ENCODE results near the gene CCDC85A. TPM values are rescaled to one million over a fixed set of nuclear protein-coding genes. Genes with fewer than 3 reads are reported as not detected.

CCDC85A gene
- total RNA-seq, 2 donors from 2014 or later = 0.18 to 0.86 TPM

DNA sequence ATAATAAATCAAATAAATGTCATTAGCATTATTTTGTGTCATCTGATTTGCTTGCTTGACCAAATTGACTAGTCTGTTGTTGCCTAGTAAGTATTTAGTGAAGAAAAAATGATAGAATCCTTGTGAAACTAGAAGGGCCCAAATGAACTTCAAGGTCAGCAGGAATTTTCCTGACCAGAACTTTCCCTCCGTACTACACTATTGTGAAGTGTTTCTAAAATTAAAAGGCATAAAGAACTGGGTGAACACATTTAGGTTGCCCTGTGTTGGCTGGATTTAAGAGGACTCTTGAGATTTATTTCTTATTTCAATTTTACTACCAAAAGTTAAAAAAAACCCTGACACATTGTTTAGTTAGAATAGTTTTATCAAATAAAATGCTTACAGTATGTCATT, 142.6 kb downstream of the CCDC85A start:
- Mint-ChIP-seq H3K4me3 (no peak overlapping the region), H3K4me1 (peaks cover 45% of the 10 kb centered on the region), H3K27me3 (ENCODE audit: insufficient read depth) (no peaks in the 10 kb centered on the region), H3K36me3 (ENCODE audit: low read depth) (no peaks in the 10 kb centered on the region), H3K27ac (no peak overlapping the region), H3K9me3 (peaks cover 9% of the 10 kb centered on the region)
- Histone ChIP-seq H3K36me3 (ENCODE audit: control insufficient read depth, insufficient read depth, low read length) (no peaks in the 10 kb centered on the region), H3K9me3 (ENCODE audit: control insufficient read depth, low read length) (no peaks in the 10 kb centered on the region), H3K9ac (ENCODE audit: extremely low read depth, low read length, poor library complexity, severe bottlenecking) (no peak overlapping the region), H3K27me3 (ENCODE audit: control insufficient read depth, insufficient read depth, low read length, poor library complexity, severe bottlenecking) (no peaks in the 10 kb centered on the region), H3K4me1 (ENCODE audit: control insufficient read depth, insufficient read depth, low read length) (no peaks in the 10 kb centered on the region), H3K4me3 (ENCODE audit: low read length) (no peak overlapping the region), H3K27ac (ENCODE audit: low read depth, low read length) (no peak overlapping the region)
- 100% methylated on average over 1 of the region's 1 CpG; no CpG with 5 or more reads in 1 of the 2 experiments for WGBS, 2 experiments (ENCODE audit: insufficient coverage in 1 of 2, insufficient read length in 1 of 2)
- DNase-seq = no peak
- TF ChIP-seq, protein P1, sequence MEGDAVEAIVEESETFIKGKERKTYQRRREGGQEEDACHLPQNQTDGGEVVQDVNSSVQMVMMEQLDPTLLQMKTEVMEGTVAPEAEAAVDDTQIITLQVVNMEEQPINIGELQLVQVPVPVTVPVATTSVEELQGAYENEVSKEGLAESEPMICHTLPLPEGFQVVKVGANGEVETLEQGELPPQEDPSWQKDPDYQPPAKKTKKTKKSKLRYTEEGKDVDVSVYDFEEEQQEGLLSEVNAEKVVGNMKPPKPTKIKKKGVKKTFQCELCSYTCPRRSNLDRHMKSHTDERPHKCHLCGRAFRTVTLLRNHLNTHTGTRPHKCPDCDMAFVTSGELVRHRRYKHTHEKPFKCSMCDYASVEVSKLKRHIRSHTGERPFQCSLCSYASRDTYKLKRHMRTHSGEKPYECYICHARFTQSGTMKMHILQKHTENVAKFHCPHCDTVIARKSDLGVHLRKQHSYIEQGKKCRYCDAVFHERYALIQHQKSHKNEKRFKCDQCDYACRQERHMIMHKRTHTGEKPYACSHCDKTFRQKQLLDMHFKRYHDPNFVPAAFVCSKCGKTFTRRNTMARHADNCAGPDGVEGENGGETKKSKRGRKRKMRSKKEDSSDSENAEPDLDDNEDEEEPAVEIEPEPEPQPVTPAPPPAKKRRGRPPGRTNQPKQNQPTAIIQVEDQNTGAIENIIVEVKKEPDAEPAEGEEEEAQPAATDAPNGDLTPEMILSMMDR (conservative IDR thresholded peaks at IDR 0.05) = no peak

DNA sequence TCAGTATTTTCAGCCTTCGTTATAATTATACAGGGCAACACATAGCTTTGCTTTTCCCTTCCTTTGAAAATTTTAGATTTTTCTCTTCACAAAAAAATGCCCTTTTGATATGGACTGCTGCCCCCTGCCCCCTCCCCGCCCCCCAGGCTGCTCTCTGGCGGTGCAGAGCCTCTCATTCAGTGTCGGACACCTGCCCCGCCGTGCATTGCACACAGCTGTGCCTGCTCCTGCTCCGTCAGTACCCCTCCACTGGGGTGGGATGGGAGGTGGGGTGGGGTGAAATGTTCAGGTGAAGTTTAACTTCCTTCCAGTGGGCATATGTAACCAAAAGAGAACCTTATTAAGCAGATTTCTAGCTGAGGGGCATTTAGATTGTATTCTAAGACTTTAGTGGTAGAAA, 148.0 kb downstream of the CCDC85A start:
- no peaks in the 10 kb centered on the region for H3K4me1 ChIP-seq (ENCODE audit: control insufficient read depth, insufficient read depth, low read length)
- no peaks in the 10 kb centered on the region for H3K27me3 Mint-ChIP-seq (ENCODE audit: insufficient read depth)
- H3K36me3 ChIP-seq (ENCODE audit: control insufficient read depth, insufficient read depth, low read length) = no peaks in the 10 kb centered on the region
- H3K4me3 Mint-ChIP-seq = no peak overlapping the region
- H3K9ac ChIP-seq (ENCODE audit: extremely low read depth, low read length, poor library complexity, severe bottlenecking) = no peak overlapping the region
- H3K4me1 Mint-ChIP-seq = peaks cover 18% of the 10 kb centered on the region
- no peak overlapping the region for H3K4me3 ChIP-seq (ENCODE audit: low read length)
- H3K27ac ChIP-seq (ENCODE audit: low read depth, low read length) = no peak overlapping the region
- DNase-seq = no peak
- H3K9me3 ChIP-seq (ENCODE audit: control insufficient read depth, low read length) = no peaks in the 10 kb centered on the region
- no peaks in the 10 kb centered on the region for H3K36me3 Mint-ChIP-seq (ENCODE audit: low read depth)
- WGBS, 2 experiments (ENCODE audit: insufficient coverage in 1 of 2, insufficient read length in 1 of 2) = 83 to 95% methylated on average over 1 to 7 of the region's 7 CpGs
- TF ChIP-seq, protein P1 (conservative IDR thresholded peaks at IDR 0.05) = no peak
- H3K9me3 Mint-ChIP-seq = no peaks in the 10 kb centered on the region
- H3K27ac Mint-ChIP-seq = no peak overlapping the region
- no peaks in the 10 kb centered on the region for H3K27me3 ChIP-seq (ENCODE audit: control insufficient read depth, insufficient read depth, low read length, poor library complexity, severe bottlenecking)

DNA sequence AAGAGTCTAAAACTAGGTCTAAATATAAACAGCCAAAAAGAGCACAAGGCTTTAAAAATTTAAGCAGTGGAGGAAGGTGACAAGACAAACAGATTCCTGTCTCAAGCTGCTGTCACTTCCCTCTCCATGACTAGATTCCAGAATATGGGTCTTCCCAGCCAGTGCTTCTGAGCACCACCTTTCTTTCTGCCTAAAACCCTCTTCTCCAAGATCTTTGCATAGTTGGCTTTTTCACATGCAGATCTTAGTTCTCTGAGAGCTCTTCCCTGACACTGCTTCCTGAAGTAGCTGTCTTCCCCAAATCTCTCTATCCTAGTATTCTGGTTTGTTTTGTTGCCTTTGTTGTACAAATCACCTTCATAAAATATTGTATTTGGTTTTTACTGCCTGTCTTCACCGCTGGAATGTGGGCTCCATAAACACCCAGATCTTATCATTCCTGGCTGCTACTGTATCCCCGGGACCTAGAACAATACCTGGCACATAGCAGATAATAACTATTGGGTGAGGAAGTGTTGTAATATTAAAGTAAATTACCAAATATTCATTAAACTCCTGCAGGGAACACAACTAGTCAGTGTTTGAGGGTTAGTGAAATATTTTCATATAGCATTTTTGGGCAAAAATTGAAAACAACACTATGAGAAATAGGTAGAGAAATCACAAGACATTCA, 150.2 kb downstream of the CCDC85A start:
- Histone ChIP-seq H3K4me3 (ENCODE audit: low read length) (no peak overlapping the region), H3K27ac (ENCODE audit: low read depth, low read length) (no peak overlapping the region), H3K27me3 (ENCODE audit: control insufficient read depth, insufficient read depth, low read length, poor library complexity, severe bottlenecking) (no peaks in the 10 kb centered on the region), H3K9ac (ENCODE audit: extremely low read depth, low read length, poor library complexity, severe bottlenecking) (no peak overlapping the region), H3K36me3 (ENCODE audit: control insufficient read depth, insufficient read depth, low read length) (no peaks in the 10 kb centered on the region), H3K9me3 (ENCODE audit: control insufficient read depth, low read length) (no peaks in the 10 kb centered on the region), H3K4me1 (ENCODE audit: control insufficient read depth, insufficient read depth, low read length) (no peaks in the 10 kb centered on the region)
- H3K27ac Mint-ChIP-seq = no peak overlapping the region
- no peaks in the 10 kb centered on the region for H3K9me3 Mint-ChIP-seq
- no peak overlapping the region for H3K4me3 Mint-ChIP-seq
- H3K27me3 Mint-ChIP-seq (ENCODE audit: insufficient read depth) = no peaks in the 10 kb centered on the region
- peaks cover 13% of the 10 kb centered on the region for H3K4me1 Mint-ChIP-seq
- WGBS, 2 experiments (ENCODE audit: insufficient coverage in 1 of 2, insufficient read length in 1 of 2) = 29% methylated on average over 1 of the region's 2 CpGs; no CpG with 5 or more reads in 1 of the 2 experiments
- no peaks in the 10 kb centered on the region for H3K36me3 Mint-ChIP-seq (ENCODE audit: low read depth)
- DNase-seq = no peak
- TF ChIP-seq, protein P1 (conservative IDR thresholded peaks at IDR 0.05) = no peak

All from endodermal cell (in vitro differentiated cells).